Testis (tissue), 3 donors: ENCODE data around the gene ABCC12. TPM values are rescaled to one million over a fixed set of nuclear protein-coding genes. Genes with fewer than 3 reads are reported as not detected.
"Not testable (repeated sequence)": the region's sequence is repeated elsewhere in the genome, so short reads cannot be mapped to it uniquely, and the experiment has no call there.

ENCODE experiments used
- DNase-seq: peaks from one replicate; pipeline ENCODE4 v3.0.0-alpha.2; 2019
- H3K27ac ChIP-seq, 2 donors: fragments of 200-600 bp; sonication (generic); one replicate each; pipeline ENCODE4 v1.5.1; 2019
- H3K27me3 ChIP-seq: fragments of 200-600 bp; sonication (generic); one replicate; pipeline ENCODE4 v1.5.1; 2019
- H3K36me3 ChIP-seq: fragments of 200-600 bp; sonication (generic); one replicate; pipeline ENCODE4 v1.5.1; 2017; ENCODE audit warnings: low read depth; ENCODE audit errors: missing control alignments
- H3K4me1 ChIP-seq: fragments of 200-600 bp; sonication (generic); one replicate; pipeline ENCODE4 v1.5.1; 2019
- H3K4me3 ChIP-seq, 2 donors: fragments of 200-600 bp; sonication (generic); one replicate each; pipeline ENCODE4 v1.5.1; 2017 to 2019
- H3K9me3 ChIP-seq: fragments of 200-600 bp; sonication (generic); one replicate; pipeline ENCODE4 v1.5.1; 2017
- POLR2A ChIP-seq: fragments of 450-650 bp; IDR thresholded peaks from one replicate; pipeline ENCODE4 v1.6.1; 2017; ENCODE audit warnings: antibody characterized with exemption, mild to moderate bottlenecking, moderate library complexity
- WGBS, 2 donors: methylation state at CpG; one replicate each; pipeline ENCODE4 v1.1.5; 2018; 5-methylcytosine and 5-hydroxymethylcytosine counted together
- intact Hi-C: fragments of 100-400 bp; cut with DNase I; formaldehyde crosslinking; loops from one replicate; pipeline ENCODE4 v1.15.1; 2023; ENCODE audit warnings: low total_unique reads
- polyA plus RNA-seq: library from polyadenylated mRNA; stranded (reverse); fragments of 350-450 nt; fragmentation: Illumina TruSeq; extraction: RNeasy Lipid Tissue Mini Kit (QIAGEN cat#74804); gene quantifications from one replicate; pipeline ENCODE4 v1.2.3, GENCODE V29; 2014; ENCODE audit warnings: low read depth, low replicate concordance; ENCODE audit not compliant: insufficient read depth
- total RNA-seq, 2 donors: library from RNA; depleted of rRNA; stranded (reverse); fragments of >200 nt; gene quantifications; one replicate each; pipeline ENCODE4 v1.2.3, GENCODE V29; 2016
- TF ChIP-seq, protein P1 (sequence below), 3 experiments: fragments of 450-650 bp in 2 of 3; fragments of 200-600 bp in 1 of 3; sonication (generic) in 1 of 3; IDR thresholded peaks; one replicate each; pipeline ENCODE4 v1.5.1; 2016 to 2019; ENCODE audit warnings: antibody characterized with exemption in 3 of 3, mild to moderate bottlenecking in 2 of 3, moderate library complexity in 1 of 3

Gene ABCC12
- total and polyA plus RNA-seq, 3 donors from 2014 or later, result 14.2 to 24.6 (median 18.3) TPM

DNA sequence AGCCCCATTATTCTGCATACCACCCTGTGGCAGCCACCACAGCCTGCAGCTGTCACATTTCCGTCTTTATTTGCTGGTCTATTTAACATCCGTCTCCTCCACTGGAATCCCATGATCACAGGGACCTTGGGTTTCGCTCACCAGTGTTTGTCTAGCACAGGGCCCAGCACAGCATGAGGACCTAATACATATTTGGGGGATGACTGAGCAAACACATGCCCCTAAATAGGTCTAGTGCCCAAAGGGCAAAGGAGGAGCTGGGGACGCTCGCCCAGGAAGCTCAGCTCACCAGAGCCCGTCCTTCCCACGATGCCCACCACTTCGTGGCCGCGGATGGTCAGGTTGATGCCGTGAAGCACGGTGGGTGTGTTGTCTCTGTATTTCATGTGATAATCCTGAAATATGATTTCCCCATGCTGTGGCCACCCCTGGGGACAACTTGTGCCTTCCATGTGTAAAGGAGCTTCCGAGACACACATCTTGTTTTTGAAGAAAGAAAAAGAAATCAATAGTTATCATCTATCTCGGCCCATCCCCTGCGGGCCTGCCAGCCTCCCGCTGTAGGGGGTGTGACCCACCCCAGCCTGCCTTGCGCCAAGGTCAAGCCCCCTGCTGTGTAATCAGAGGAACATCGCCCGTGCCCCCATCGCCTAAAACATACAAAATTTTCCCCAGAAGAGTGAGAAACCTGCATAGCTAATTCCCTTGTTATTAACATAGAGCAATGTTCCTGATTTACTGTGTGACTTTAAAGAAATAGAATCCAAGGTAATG, 21.0 kb upstream of the ABCC12 start:
- WGBS, 2 donors, result 81 to 87% methylated on average over 20 of the region's 20 CpGs
- H3K9me3 ChIP-seq, result no peaks in the 10 kb centered on the region
- DNase-seq, result no peak
- no peak overlapping the region for H3K27ac ChIP-seq
- TF ChIP-seq, protein P1, sequence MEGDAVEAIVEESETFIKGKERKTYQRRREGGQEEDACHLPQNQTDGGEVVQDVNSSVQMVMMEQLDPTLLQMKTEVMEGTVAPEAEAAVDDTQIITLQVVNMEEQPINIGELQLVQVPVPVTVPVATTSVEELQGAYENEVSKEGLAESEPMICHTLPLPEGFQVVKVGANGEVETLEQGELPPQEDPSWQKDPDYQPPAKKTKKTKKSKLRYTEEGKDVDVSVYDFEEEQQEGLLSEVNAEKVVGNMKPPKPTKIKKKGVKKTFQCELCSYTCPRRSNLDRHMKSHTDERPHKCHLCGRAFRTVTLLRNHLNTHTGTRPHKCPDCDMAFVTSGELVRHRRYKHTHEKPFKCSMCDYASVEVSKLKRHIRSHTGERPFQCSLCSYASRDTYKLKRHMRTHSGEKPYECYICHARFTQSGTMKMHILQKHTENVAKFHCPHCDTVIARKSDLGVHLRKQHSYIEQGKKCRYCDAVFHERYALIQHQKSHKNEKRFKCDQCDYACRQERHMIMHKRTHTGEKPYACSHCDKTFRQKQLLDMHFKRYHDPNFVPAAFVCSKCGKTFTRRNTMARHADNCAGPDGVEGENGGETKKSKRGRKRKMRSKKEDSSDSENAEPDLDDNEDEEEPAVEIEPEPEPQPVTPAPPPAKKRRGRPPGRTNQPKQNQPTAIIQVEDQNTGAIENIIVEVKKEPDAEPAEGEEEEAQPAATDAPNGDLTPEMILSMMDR (IDR thresholded peaks at IDR 0.05), result no peak
- TF ChIP-seq POLR2A, result no peak
- intact Hi-C loops, result no loop called here
- no peak overlapping the region for H3K4me3 ChIP-seq
- no peaks in the 10 kb centered on the region for H3K4me1 ChIP-seq
- no peaks in the 10 kb centered on the region for H3K27me3 ChIP-seq
- no peaks in the 10 kb centered on the region for H3K36me3 ChIP-seq

DNA sequence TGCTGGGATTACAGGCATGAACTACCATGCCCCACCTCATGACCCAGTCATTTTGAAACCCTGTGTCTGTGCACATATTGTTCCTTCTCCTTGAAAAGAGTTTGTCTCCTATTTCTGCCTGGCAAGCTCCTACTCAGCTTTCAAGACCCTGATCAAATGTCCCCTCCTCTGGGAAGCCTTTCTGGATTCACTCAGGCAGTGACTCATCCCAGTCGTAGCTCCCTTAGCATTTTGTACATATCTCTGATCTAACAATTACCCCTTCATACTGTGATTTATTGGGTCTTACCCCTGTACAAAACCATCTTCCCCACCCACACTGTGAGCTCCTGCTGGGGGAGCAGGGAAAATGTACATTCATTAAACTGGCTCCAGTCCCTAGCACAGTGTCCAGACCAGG, 18.1 kb upstream of the ABCC12 start:
- intact Hi-C loops, result no loop called here

DNA sequence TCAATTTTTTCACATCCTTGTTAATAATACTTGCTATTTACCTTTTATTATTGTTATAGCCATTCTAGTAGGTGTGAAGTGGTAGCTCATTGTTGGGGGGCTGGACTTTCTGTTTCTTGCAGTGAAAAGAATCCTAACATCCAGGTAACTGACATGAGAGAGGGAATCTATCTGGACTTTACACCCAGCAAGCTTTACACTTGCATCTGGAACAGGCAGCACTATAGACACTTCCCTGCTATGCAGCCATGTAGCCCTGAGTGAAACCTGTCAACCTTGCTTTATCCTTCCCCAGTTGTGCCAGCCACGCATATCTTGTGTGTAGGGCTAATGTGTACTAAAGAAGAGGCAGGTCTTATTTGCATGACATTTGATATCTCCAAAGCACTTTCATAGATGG, 16.9 kb upstream of the ABCC12 start:
- H3K27me3 ChIP-seq, result no peaks in the 10 kb centered on the region
- intact Hi-C loops, result no loop called here
- no peak overlapping the region for H3K27ac ChIP-seq
- no peaks in the 10 kb centered on the region for H3K36me3 ChIP-seq
- no peaks in the 10 kb centered on the region for H3K4me1 ChIP-seq
- no peak overlapping the region for H3K4me3 ChIP-seq
- 78 to 79% methylated on average over 1 of the region's 1 CpG for WGBS, 2 donors
- H3K9me3 ChIP-seq, result no peaks in the 10 kb centered on the region
- DNase-seq, result no peak
- TF ChIP-seq POLR2A, result no peak
- TF ChIP-seq, protein P1 (IDR thresholded peaks at IDR 0.05), result no peak

More for the DNA sequence above, 18.1 kb upstream of the ABCC12 start:
- no peaks in the 10 kb centered on the region for H3K36me3 ChIP-seq
- no peaks in the 10 kb centered on the region for H3K4me1 ChIP-seq
- WGBS, 2 donors, result 63 to 74% methylated on average over 1 of the region's 1 CpG
- H3K27me3 ChIP-seq, result no peaks in the 10 kb centered on the region
- DNase-seq, result no peak
- no peak overlapping the region for H3K4me3 ChIP-seq
- no peaks in the 10 kb centered on the region for H3K9me3 ChIP-seq
- no peak overlapping the region for H3K27ac ChIP-seq
- TF ChIP-seq, protein P1 (IDR thresholded peaks at IDR 0.05), result no peak

DNA sequence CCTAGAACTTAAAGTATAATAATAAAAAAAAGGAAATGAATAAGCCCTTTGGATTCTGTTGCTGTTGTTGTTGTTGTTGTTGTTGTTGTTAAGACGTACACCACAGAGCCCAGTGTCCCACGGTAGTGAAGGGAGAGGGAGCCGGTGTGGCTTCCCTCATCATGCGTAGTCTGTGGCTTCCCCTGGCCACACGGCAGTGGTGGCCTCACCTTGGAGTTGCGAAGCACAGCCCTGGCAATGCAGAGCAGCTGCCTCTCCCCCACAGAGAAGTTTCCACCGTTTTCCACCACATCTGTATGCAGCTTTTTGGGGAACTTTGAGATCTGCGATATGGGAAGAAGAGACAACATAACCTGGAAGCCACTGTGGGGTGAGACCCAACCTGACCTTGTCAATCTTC, 14.1 kb upstream of the ABCC12 start:
- H3K36me3 ChIP-seq, result no peaks in the 10 kb centered on the region
- no peaks in the 10 kb centered on the region for H3K27me3 ChIP-seq
- intact Hi-C loops, result loop anchor here (10.0 kb wide), 2 partner anchors 1135 to 1225 kb away; no protein-coding TSS in a partner anchor
- H3K4me1 ChIP-seq, result no peaks in the 10 kb centered on the region
- DNase-seq, result no peak
- no peak overlapping the region for H3K27ac ChIP-seq
- no peak overlapping the region for H3K4me3 ChIP-seq
- WGBS, 2 donors, result 78 to 87% methylated on average over 8 of the region's 8 CpGs
- TF ChIP-seq, protein P1 (IDR thresholded peaks at IDR 0.05), result no peak
- TF ChIP-seq POLR2A, result no peak
- H3K9me3 ChIP-seq, result no peaks in the 10 kb centered on the region

DNA sequence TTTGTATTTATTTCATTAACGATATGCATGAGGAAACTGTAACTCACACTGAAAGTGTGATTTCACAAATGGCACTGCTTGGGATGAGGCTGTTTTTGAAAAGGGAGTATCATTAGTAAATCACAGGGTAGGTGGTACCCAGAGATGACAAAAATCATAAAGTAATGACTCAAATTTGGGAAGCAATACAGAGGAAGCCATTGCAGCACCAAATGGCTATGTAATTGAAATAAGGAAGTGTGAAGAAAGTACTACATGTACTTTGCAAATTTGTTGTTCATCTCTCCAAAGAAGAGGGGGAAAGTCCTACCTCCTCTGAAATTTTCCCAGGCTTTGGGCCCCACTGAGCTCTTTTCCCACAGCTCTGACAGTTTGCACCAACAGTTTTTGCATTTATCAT, 12.3 kb upstream of the ABCC12 start:
- TF ChIP-seq POLR2A, result no peak
- TF ChIP-seq, protein P1 (IDR thresholded peaks at IDR 0.05), result no peak
- intact Hi-C loops, result loop anchor here (10.0 kb wide), 2 partner anchors 1133 to 1223 kb away; no protein-coding TSS in a partner anchor
- 79 to 82% methylated on average over 1 of the region's 1 CpG for WGBS, 2 donors

DNA sequence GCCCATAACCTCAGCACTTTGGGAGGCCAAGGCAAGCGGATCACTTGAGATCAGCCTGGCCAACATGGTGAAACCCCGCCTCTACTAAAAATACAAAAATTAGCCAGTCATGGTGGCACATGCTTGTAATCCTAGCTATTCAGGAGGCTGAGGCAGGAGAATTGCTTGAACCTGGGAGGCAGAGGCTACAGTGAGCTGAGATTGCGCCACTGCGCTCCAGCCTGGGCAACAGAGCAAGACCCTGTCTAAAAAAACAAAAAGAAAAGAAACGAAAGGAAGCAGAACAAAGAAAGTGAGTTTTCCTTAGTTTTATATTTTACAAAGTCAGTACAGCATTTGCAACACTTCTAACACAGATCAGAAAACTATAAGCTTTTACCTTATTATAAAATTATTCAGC, 10.8 kb upstream of the ABCC12 start:
- intact Hi-C loops, result loop anchor here (10.0 kb wide), 2 partner anchors 1132 to 1222 kb away; no protein-coding TSS in a partner anchor
- 90 to 91% methylated on average over 5 of the region's 5 CpGs for WGBS, 2 donors

More for the DNA sequence above, 12.3 kb upstream of the ABCC12 start:
- Histone ChIP-seq H3K9me3 (no peaks in the 10 kb centered on the region), H3K36me3 (no peaks in the 10 kb centered on the region), H3K4me1 (no peaks in the 10 kb centered on the region), H3K27ac (no peak overlapping the region), H3K27me3 (no peaks in the 10 kb centered on the region), H3K4me3 (no peak overlapping the region)
- no peak for DNase-seq

More for the DNA sequence above, 10.8 kb upstream of the ABCC12 start:
- not testable (repeated sequence) for H3K9me3 ChIP-seq, H3K27me3 ChIP-seq, DNase-seq, H3K4me1 ChIP-seq, H3K4me3 ChIP-seq, H3K36me3 ChIP-seq, H3K27ac ChIP-seq
